OCI-LY7 (cell line): ENCODE measurements around the gene C12orf57.

Experiments used
- CTCF ChIP-seq: fragments of 200-600 bp; sonication (generic); conservative IDR thresholded peaks from 2 replicates; pipeline ENCODE4 v1.5.1; 2014; ENCODE audit warnings: mild to moderate bottlenecking, antibody characterized with exemption, low read length, moderate library complexity, mixed read lengths
- EZH2phosphoT487 ChIP-seq: fragments of 200-600 bp; sonication (generic); IDR thresholded peaks from 2 replicates; pipeline ENCODE4 v1.6.1; 2018; ENCODE audit warnings: low read depth, borderline replicate concordance, mild to moderate bottlenecking, mixed run types, antibody characterized with exemption, low read length, moderate library complexity, mixed read lengths

GRCh38 chr12:6957741-6958608 is 14.2 kb downstream of the C12orf57 start:
- no peak for TF ChIP-seq CTCF
- TF ChIP-seq EZH2phosphoT487 = no peak
